H1 (cell line): Measurements from ENCODE around the gene DUSP10. TPM values are rescaled to one million over a fixed set of nuclear protein-coding genes. Genes with fewer than 3 reads are reported as not detected.

Experiments
- CTCF ChIA-PET: fragments of 300-600 bp; sonication (Branson Sonifier 250); formaldehyde crosslinking; loops from one replicate; lab custom pipeline; 2021; ENCODE audit not compliant: partially characterized antibody; lab: Charles Lee
- POLR2A ChIA-PET: fragments of 300-600 bp; sonication (Branson Sonifier 250); formaldehyde crosslinking; loops from one replicate; lab custom pipeline; 2021; ENCODE audit warnings: inconsistent platforms; ENCODE audit not compliant: partially characterized antibody; lab: Charles Lee
- DNase-seq, 2 experiments: peaks; one replicate each; pipeline versions ENCODE4 v3.0.0 to v3.0.0-alpha.2; 2010 to 2022; ENCODE audit warnings: low spot score in 2 of 2, low read depth in 1 of 2, mixed read lengths in 1 of 2
- FAIRE-seq: peaks from 2 replicates; lab custom pipeline; 2011; peaks lifted over from hg19 to GRCh38; lab: Jason Lieb, UNC
- H2AFZ ChIP-seq: 2 replicates; pipeline ENCODE4 v1.8.1; 2012; ENCODE audit warnings: low read length, inconsistent platforms
- H2AK5ac ChIP-seq: 2 replicates; pipeline ENCODE4 v1.6.1; 2013; ENCODE audit warnings: low read depth, low read length
- H2BK120ac ChIP-seq: replicated peaks from 2 replicates; pipeline ENCODE3; 2013; ENCODE audit warnings: low read depth, low read length, inconsistent platforms
- H2BK12ac ChIP-seq: 2 replicates; pipeline ENCODE4 v1.6.1; 2013; ENCODE audit warnings: low read depth, low read length
- H2BK15ac ChIP-seq: 2 replicates; pipeline ENCODE4 v1.6.1; 2013; ENCODE audit warnings: low read length
- H2BK20ac ChIP-seq: 2 replicates; pipeline ENCODE4 v1.6.1; 2013; ENCODE audit warnings: low read length
- H2BK5ac ChIP-seq: 2 replicates; pipeline ENCODE4 v1.6.1; 2013; ENCODE audit warnings: low read depth, low read length
- H3K14ac ChIP-seq: 2 replicates; pipeline ENCODE4 v1.6.1; 2013; ENCODE audit warnings: inconsistent platforms; ENCODE audit not compliant: insufficient read length
- H3K18ac ChIP-seq: 2 replicates; pipeline ENCODE4 v1.6.1; 2013; ENCODE audit warnings: low read length; ENCODE audit errors: extremely low read depth
- H3K23ac ChIP-seq: 2 replicates; pipeline ENCODE4 v1.6.1; 2013; ENCODE audit warnings: inconsistent platforms; ENCODE audit not compliant: insufficient read length
- H3K23me2 ChIP-seq: 2 replicates; pipeline ENCODE4 v1.6.1; 2013; ENCODE audit warnings: low read depth, low read length
- H3K27ac ChIP-seq: 2 replicates; pipeline ENCODE4 v1.6.1; 2011; ENCODE audit warnings: low read depth, low read length, inconsistent platforms
- H3K27me3 ChIP-seq, 4 experiments: replicated peaks in 1 of 4; 1 replicate in 1 of 4; 2 replicates in 3 of 4; pipeline versions ENCODE4 v1.6.1 to v1.8.1; 2011 to 2013; ENCODE audit warnings: low read length in 3 of 4, mild to moderate bottlenecking in 3 of 4, inconsistent platforms in 2 of 4, mixed read lengths in 2 of 4, moderate library complexity in 1 of 4; ENCODE audit not compliant: control insufficient read depth in 3 of 4, insufficient read depth in 3 of 4; ENCODE audit errors: extremely low read depth in 1 of 4
- H3K36me3 ChIP-seq, 4 experiments: 2 replicates each; pipeline versions ENCODE4 v1.6.1 to v1.8.1; 2011 to 2013; ENCODE audit warnings: mild to moderate bottlenecking in 4 of 4, low read length in 3 of 4, moderate library complexity in 2 of 4, control low read depth in 1 of 4, inconsistent platforms in 1 of 4; ENCODE audit not compliant: insufficient read depth in 4 of 4, control insufficient read depth in 2 of 4
- H3K4ac ChIP-seq: replicated peaks from 2 replicates; pipeline ENCODE3; 2013; ENCODE audit warnings: low read length, low read depth, mixed read lengths, inconsistent platforms; ENCODE audit not compliant: insufficient read length
- H3K4me1 ChIP-seq, 4 experiments: replicated peaks in 1 of 4; 1 replicate in 1 of 4; 2 replicates in 3 of 4; pipeline versions ENCODE4 v1.6.1 to v1.8.1; 2011 to 2013; ENCODE audit warnings: low read length in 3 of 4, inconsistent platforms in 2 of 4, mixed read lengths in 1 of 4; ENCODE audit not compliant: insufficient read depth in 4 of 4, control insufficient read depth in 3 of 4
- H3K4me2 ChIP-seq, 2 experiments: 2 replicates each; pipeline versions ENCODE4 v1.6.1 to v1.8.1; 2011 to 2013; ENCODE audit warnings: low read depth in 2 of 2, low read length in 2 of 2, control low read depth in 1 of 2, inconsistent platforms in 1 of 2, mild to moderate bottlenecking in 1 of 2; ENCODE audit not compliant: insufficient read depth in 1 of 2
- H3K4me3 ChIP-seq, 4 experiments: fragments of 200-600, 300-600 bp in 1 of 4; sonication (generic), shearing (Covaris generic), sonication (Bioruptor Twin) in 1 of 4; 2 replicates each; pipeline versions ENCODE4 v1.5.1 to v1.8.1; 2011 to 2016; ENCODE audit warnings: low read length in 4 of 4, low read depth in 3 of 4, control low read depth in 2 of 4, inconsistent platforms in 2 of 4, mild to moderate bottlenecking in 2 of 4, mixed read lengths in 1 of 4, moderate library complexity in 1 of 4; ENCODE audit not compliant: insufficient read depth in 2 of 4; ENCODE audit errors: extremely low read depth in 1 of 4
- H3K56ac ChIP-seq: replicated peaks from 2 replicates; pipeline ENCODE3; 2013; ENCODE audit warnings: low read depth, mild to moderate bottlenecking, mixed read lengths, low read length, inconsistent platforms; ENCODE audit not compliant: insufficient read length
- H3K79me1 ChIP-seq: 2 replicates; pipeline ENCODE4 v1.6.1; 2013; ENCODE audit warnings: low read depth, low read length, control low read depth
- H3K79me2 ChIP-seq, 2 experiments: 2 replicates each; pipeline versions ENCODE4 v1.6.1 to v1.8.1; 2012 to 2013; ENCODE audit warnings: low read length in 2 of 2, mild to moderate bottlenecking in 2 of 2, inconsistent platforms in 1 of 2; ENCODE audit not compliant: insufficient read depth in 2 of 2, control insufficient read depth in 1 of 2
- H3K9ac ChIP-seq, 4 experiments: replicated peaks in 1 of 4; 1 replicate in 1 of 4; 2 replicates in 3 of 4; pipeline versions ENCODE4 v1.6.1 to v1.8.1; 2011 to 2013; ENCODE audit warnings: low read depth in 3 of 4, low read length in 3 of 4, control low read depth in 2 of 4, mild to moderate bottlenecking in 2 of 4, moderate library complexity in 2 of 4, inconsistent platforms in 1 of 4; ENCODE audit errors: extremely low read depth in 1 of 4
- H3K9me3 ChIP-seq, 2 experiments: 2 replicates each; pipeline versions ENCODE4 v1.6.1 to v1.8.1; 2012 to 2013; ENCODE audit warnings: mild to moderate bottlenecking in 2 of 2, moderate library complexity in 2 of 2, control low read depth in 1 of 2, inconsistent platforms in 1 of 2, low read depth in 1 of 2, low read length in 1 of 2, mixed read lengths in 1 of 2; ENCODE audit not compliant: insufficient read depth in 2 of 2
- H4K20me1 ChIP-seq, 2 experiments: replicated peaks in 1 of 2; 2 replicates each; pipeline versions ENCODE3 to v1.8.1; 2011 to 2013; ENCODE audit warnings: inconsistent platforms in 2 of 2, low read length in 2 of 2, mild to moderate bottlenecking in 1 of 2; ENCODE audit not compliant: insufficient read depth in 2 of 2, control insufficient read depth in 1 of 2
- H4K5ac ChIP-seq: 2 replicates; pipeline ENCODE4 v1.6.1; 2013; ENCODE audit warnings: low read length, low read depth, mixed read lengths, inconsistent platforms; ENCODE audit not compliant: insufficient read length
- H4K8ac ChIP-seq: 2 replicates; pipeline ENCODE4 v1.8.0; 2013; ENCODE audit warnings: mild to moderate bottlenecking, moderate library complexity, low read length, inconsistent platforms; ENCODE audit not compliant: insufficient read depth; ENCODE audit errors: extremely low read depth
- H4K91ac ChIP-seq: replicated peaks from 2 replicates; pipeline ENCODE3; 2013; ENCODE audit warnings: low read length, mixed read lengths, inconsistent platforms; ENCODE audit not compliant: insufficient read length
- ASH2L ChIP-seq: fragments of 200-600, 300-600 bp; sonication (generic); IDR thresholded peaks from one replicate; pipeline ENCODE4 v1.7.1; 2017; ENCODE audit warnings: low read length
- ATF3 ChIP-seq: IDR thresholded peaks from 2 replicates; pipeline ENCODE4 v1.6.1; 2011; ENCODE audit warnings: low read depth, mild to moderate bottlenecking, low read length; ENCODE audit not compliant: insufficient read depth
- CBX5 ChIP-seq: fragments of 300-800, 300-1000 bp; sonication (generic); IDR thresholded peaks from 2 replicates; pipeline ENCODE4 v1.7.1; 2016; ENCODE audit warnings: antibody characterized with exemption, low read length, low read depth
- CHD1 ChIP-seq: IDR thresholded peaks from 2 replicates; pipeline ENCODE4 v1.6.1; 2012; ENCODE audit warnings: low read depth, low read length, improper control_type of control experiment
- CREB1 ChIP-seq: IDR thresholded peaks from 2 replicates; pipeline ENCODE4 v1.6.1; 2012; ENCODE audit warnings: inconsistent platforms
- E2F6 ChIP-seq: IDR thresholded peaks from 2 replicates; pipeline ENCODE4 v1.6.1; 2012; ENCODE audit warnings: inconsistent platforms
- EGR1 ChIP-seq: IDR thresholded peaks from 2 replicates; pipeline ENCODE4 v1.6.1; 2011; ENCODE audit warnings: low read depth, low read length, borderline replicate concordance
- FOSL1 ChIP-seq: IDR thresholded peaks from 2 replicates; pipeline ENCODE4 v1.6.1; 2011; ENCODE audit warnings: mild to moderate bottlenecking, low read depth, low read length, moderate library complexity; ENCODE audit not compliant: insufficient read depth
- KDM1A ChIP-seq: fragments of 200-600, 300-600 bp; sonication (generic); IDR thresholded peaks from 2 replicates; pipeline ENCODE4 v1.7.1; 2016; ENCODE audit warnings: mild to moderate bottlenecking, low read length, borderline replicate concordance
- NANOG ChIP-seq: IDR thresholded peaks from 2 replicates; pipeline ENCODE4 v1.6.1; 2011; ENCODE audit warnings: low read length, low read depth, mild to moderate bottlenecking, inconsistent platforms; ENCODE audit not compliant: insufficient read depth, poor library complexity, severe bottlenecking
- NRF1 ChIP-seq: IDR thresholded peaks from 2 replicates; pipeline ENCODE4 v1.6.1; 2011; ENCODE audit warnings: mild to moderate bottlenecking, low read depth, low read length, improper control_type of control experiment
- POLR2A ChIP-seq, 2 experiments: IDR thresholded peaks; 1 replicate in 1 of 2; 2 replicates in 1 of 2; pipeline ENCODE4 v1.6.1; 2011; ENCODE audit warnings: low read depth in 2 of 2, low read length in 2 of 2, mild to moderate bottlenecking in 2 of 2; ENCODE audit errors: control extremely low read depth in 1 of 2
- RFX5 ChIP-seq: IDR thresholded peaks from 2 replicates; pipeline ENCODE4 v1.6.1; 2011; ENCODE audit warnings: low read depth, low read length, improper control_type of control experiment, borderline replicate concordance
- SP4 ChIP-seq: IDR thresholded peaks from 2 replicates; pipeline ENCODE4 v1.6.1; 2012; ENCODE audit warnings: low read length, inconsistent platforms
- TBP ChIP-seq: IDR thresholded peaks from 2 replicates; pipeline ENCODE4 v1.6.1; 2011; ENCODE audit warnings: low read depth, low read length, improper control_type of control experiment
- YY1 ChIP-seq: IDR thresholded peaks from 2 replicates; pipeline ENCODE4 v1.6.1; 2011; ENCODE audit warnings: low read depth, mild to moderate bottlenecking, low read length
- polyA plus RNA-seq, 7 experiments: library from polyadenylated mRNA; depleted of rRNA in 3 of 7; stranded (reverse) in 5 of 7; unstranded in 2 of 7; fragments of >200 nt in 5 of 7; fragments of 200-250 nt in 2 of 7; gene quantifications; 1 replicate in 5 of 7; 2 replicates in 1 of 7; 4 replicates in 1 of 7; pipeline versions ENCODE4 v1.2.1 to v1.2.3, GENCODE V29; 2011 to 2013; ENCODE audit warnings: missing spikeins in 2 of 7, mixed read lengths in 2 of 7
- total RNA-seq: library from RNA; stranded (reverse); fragmentation: NEBNext Ultra II Directional; extraction: Animal tissue kit (Norgen Biotek cat#: 25700); gene quantifications from 2 replicates; pipeline ENCODE4 v1.2.1, GENCODE V29; 2021

Gene DUSP10
- total and polyA plus RNA-seq, 2 of the 8 experiments (the other 6 are each of a cell fraction or from before 2014, with no cell fraction given): 1.2 TPM

- Histone ChIP-seq H3K23ac (no peak overlapping the region), H2BK15ac (no peak overlapping the region), H2BK12ac (no peak overlapping the region), H3K9ac (no peak overlapping the region), H4K91ac (no peak overlapping the region), H2BK120ac (no peak overlapping the region), H4K5ac (no peak overlapping the region), H3K4ac (no peak overlapping the region), H3K36me3 (no peaks in the 10 kb centered on the region), H3K4me3 (no peak overlapping the region), H3K9me3 (no peaks in the 10 kb centered on the region), H2AFZ (no peak overlapping the region), H3K14ac (no peak overlapping the region), H3K27me3 (no peaks in the 10 kb centered on the region), H3K4me2 (no peak overlapping the region), H2AK5ac (no peak overlapping the region), H2BK5ac (no peak overlapping the region), H4K20me1 (no peaks in the 10 kb centered on the region), H3K4me1 (no peaks in the 10 kb centered on the region), H4K8ac (no peak overlapping the region), H3K23me2 (no peaks in the 10 kb centered on the region), H3K18ac (no peak overlapping the region), H3K27ac (no peak overlapping the region), H2BK20ac (no peak overlapping the region), H3K79me1 (no peaks in the 10 kb centered on the region), H3K79me2 (no peaks in the 10 kb centered on the region), H3K56ac (no peak overlapping the region)
- POLR2A ChIA-PET: no interaction called here
- FAIRE-seq: no peak
- CTCF ChIA-PET: no interaction called here
- no peak for DNase-seq
- TF ChIP-seq SP4: no peak
- TF ChIP-seq RFX5: no peak
- no peak for TF ChIP-seq NRF1
- TF ChIP-seq POLR2A (IDR thresholded peaks at IDR 0.05; ENCODE audit: control extremely low read depth in 1 of 2, low read depth in 2 of 2, low read length in 2 of 2): no peak
- no peak for TF ChIP-seq CHD1
- no peak for TF ChIP-seq FOSL1
- TF ChIP-seq YY1: no peak
- no peak for TF ChIP-seq ATF3
- TF ChIP-seq TBP: no peak
- no peak for TF ChIP-seq EGR1
- TF ChIP-seq NANOG: no peak
- TF ChIP-seq E2F6: no peak
- TF ChIP-seq CBX5: no peak
- TF ChIP-seq CREB1: no peak
- TF ChIP-seq KDM1A: no peak
- TF ChIP-seq ASH2L: no peak
Observed at GRCh38 chr1:221758455-221758854, 16.6 kb upstream of the DUSP10 start.
